Measurements from ENCODE around the gene HEPN1. TPM values are rescaled to one million over a fixed set of nuclear protein-coding genes. Genes with fewer than 3 reads are reported as not detected.

Gene HEPN1
- total and polyA plus RNA-seq, 10 of the 15 experiments (the other 5 are each of a cell fraction or from before 2014, with no cell fraction given), result not detected

DNA sequence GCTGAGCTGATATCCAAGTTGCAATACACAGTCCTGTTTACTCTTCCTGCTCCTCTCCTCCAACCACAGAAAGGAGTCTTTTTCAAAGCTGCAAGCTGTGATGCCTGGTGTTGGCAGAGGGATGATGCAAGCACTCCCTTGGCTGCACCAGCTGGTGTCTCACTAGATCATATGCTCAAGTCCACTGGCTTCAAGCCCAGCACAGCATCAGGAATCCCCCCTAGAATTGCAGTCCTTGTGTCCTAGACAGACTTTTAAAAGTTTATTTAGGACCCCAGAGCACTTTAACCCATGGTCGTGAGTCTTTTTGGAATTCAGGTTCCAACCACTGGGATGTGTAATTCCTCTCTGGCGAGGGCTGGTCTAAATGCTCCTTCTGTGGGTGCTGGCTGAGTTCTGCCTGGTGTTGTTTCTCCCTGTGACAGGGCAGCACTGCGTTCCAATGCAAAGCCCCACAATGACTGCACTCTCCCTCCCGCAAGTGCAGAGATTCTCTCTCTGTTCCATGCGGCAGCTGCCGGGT lies 1.9 kb upstream of the HEPN1 start:
- no peak for FAIRE-seq
- Histone ChIP-seq H4K20me1 (ENCODE audit: control insufficient read depth, insufficient read depth) (no peaks in the 10 kb centered on the region), H3K27ac (ENCODE audit: control insufficient read depth, insufficient read depth) (no peak overlapping the region), H3K9ac (ENCODE audit: control insufficient read depth, insufficient read depth, low read length) (no peak overlapping the region), H3K27me3 (replicated peaks in 1 of 2; ENCODE audit: control insufficient read depth in 2 of 2, insufficient read depth in 2 of 2, low read length in 1 of 2) (peaks cover 0 to 2% of the 10 kb centered on the region in 2 experiments; a peak in 1 of 4 replicates), H3K79me2 (ENCODE audit: control insufficient read depth, insufficient read depth, low read length) (no peaks in the 10 kb centered on the region), H3K9me3 (replicated peaks; ENCODE audit: control insufficient read depth, insufficient read depth, low read length) (peaks cover 2% of the 10 kb centered on the region; the same call in 2 of the 3 replicates), H3K4me1 (ENCODE audit: control insufficient read depth, insufficient read depth, low read length) (no peaks in the 10 kb centered on the region), H2AFZ (ENCODE audit: control insufficient read depth, low read depth, low read length) (no peak overlapping the region), H3K36me3 (ENCODE audit: control insufficient read depth in 2 of 2, insufficient read depth in 2 of 2, low read length in 1 of 2) (no peaks in the 10 kb centered on the region), H3K4me2 (ENCODE audit: control insufficient read depth, insufficient read depth) (no peak overlapping the region), H3K4me3 (no peak overlapping the region)
- in situ Hi-C loops (cut with MboI), result no loop called here
- DNase-seq (ENCODE audit: low read depth, low spot score), result no peak
- TF ChIP-seq, protein P1, sequence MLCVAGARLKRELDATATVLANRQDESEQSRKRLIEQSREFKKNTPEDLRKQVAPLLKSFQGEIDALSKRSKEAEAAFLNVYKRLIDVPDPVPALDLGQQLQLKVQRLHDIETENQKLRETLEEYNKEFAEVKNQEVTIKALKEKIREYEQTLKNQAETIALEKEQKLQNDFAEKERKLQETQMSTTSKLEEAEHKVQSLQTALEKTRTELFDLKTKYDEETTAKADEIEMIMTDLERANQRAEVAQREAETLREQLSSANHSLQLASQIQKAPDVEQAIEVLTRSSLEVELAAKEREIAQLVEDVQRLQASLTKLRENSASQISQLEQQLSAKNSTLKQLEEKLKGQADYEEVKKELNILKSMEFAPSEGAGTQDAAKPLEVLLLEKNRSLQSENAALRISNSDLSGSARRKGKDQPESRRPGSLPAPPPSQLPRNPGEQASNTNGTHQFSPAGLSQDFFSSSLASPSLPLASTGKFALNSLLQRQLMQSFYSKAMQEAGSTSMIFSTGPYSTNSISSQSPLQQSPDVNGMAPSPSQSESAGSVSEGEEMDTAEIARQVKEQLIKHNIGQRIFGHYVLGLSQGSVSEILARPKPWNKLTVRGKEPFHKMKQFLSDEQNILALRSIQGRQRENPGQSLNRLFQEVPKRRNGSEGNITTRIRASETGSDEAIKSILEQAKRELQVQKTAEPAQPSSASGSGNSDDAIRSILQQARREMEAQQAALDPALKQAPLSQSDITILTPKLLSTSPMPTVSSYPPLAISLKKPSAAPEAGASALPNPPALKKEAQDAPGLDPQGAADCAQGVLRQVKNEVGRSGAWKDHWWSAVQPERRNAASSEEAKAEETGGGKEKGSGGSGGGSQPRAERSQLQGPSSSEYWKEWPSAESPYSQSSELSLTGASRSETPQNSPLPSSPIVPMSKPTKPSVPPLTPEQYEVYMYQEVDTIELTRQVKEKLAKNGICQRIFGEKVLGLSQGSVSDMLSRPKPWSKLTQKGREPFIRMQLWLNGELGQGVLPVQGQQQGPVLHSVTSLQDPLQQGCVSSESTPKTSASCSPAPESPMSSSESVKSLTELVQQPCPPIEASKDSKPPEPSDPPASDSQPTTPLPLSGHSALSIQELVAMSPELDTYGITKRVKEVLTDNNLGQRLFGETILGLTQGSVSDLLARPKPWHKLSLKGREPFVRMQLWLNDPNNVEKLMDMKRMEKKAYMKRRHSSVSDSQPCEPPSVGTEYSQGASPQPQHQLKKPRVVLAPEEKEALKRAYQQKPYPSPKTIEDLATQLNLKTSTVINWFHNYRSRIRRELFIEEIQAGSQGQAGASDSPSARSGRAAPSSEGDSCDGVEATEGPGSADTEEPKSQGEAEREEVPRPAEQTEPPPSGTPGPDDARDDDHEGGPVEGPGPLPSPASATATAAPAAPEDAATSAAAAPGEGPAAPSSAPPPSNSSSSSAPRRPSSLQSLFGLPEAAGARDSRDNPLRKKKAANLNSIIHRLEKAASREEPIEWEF (IDR thresholded peaks at IDR 0.05; ENCODE audit: insufficient replicate concordance, low read depth, low read length), result no peak
- TF ChIP-seq, protein P2, sequence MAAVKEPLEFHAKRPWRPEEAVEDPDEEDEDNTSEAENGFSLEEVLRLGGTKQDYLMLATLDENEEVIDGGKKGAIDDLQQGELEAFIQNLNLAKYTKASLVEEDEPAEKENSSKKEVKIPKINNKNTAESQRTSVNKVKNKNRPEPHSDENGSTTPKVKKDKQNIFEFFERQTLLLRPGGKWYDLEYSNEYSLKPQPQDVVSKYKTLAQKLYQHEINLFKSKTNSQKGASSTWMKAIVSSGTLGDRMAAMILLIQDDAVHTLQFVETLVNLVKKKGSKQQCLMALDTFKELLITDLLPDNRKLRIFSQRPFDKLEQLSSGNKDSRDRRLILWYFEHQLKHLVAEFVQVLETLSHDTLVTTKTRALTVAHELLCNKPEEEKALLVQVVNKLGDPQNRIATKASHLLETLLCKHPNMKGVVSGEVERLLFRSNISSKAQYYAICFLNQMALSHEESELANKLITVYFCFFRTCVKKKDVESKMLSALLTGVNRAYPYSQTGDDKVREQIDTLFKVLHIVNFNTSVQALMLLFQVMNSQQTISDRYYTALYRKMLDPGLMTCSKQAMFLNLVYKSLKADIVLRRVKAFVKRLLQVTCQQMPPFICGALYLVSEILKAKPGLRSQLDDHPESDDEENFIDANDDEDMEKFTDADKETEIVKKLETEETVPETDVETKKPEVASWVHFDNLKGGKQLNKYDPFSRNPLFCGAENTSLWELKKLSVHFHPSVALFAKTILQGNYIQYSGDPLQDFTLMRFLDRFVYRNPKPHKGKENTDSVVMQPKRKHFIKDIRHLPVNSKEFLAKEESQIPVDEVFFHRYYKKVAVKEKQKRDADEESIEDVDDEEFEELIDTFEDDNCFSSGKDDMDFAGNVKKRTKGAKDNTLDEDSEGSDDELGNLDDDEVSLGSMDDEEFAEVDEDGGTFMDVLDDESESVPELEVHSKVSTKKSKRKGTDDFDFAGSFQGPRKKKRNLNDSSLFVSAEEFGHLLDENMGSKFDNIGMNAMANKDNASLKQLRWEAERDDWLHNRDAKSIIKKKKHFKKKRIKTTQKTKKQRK (IDR thresholded peaks at IDR 0.05; ENCODE audit: low read depth, low read length), result no peak
- no peak for TF ChIP-seq BHLHE40 (IDR thresholded peaks at IDR 0.05; ENCODE audit: borderline replicate concordance in 1 of 2, low read depth in 2 of 2, low read length in 1 of 2)
- no peak for TF ChIP-seq RBBP5 (conservative IDR thresholded peaks at IDR 0.05)
- no peak for TF ChIP-seq NFXL1 (IDR thresholded peaks at IDR 0.05; ENCODE audit: borderline replicate concordance)
- TF ChIP-seq ESRRA (IDR thresholded peaks at IDR 0.05; ENCODE audit: low read length), result no peak
- TF ChIP-seq NR2C2 (IDR thresholded peaks at IDR 0.05; ENCODE audit: borderline replicate concordance, control insufficient read depth, insufficient read length, low read depth), result no peak
- intact Hi-C loops (cut with micrococcal nuclease; ENCODE audit: unreplicated experiment), result no loop called here
- SMC1A ChIA-PET (ENCODE audit: uncharacterized antibody, unreplicated experiment), result interaction anchor here (0.6 kb wide), 1 partner anchor 42 kb away, joined by 3 read pairs; no protein-coding TSS in a partner anchor
- RAD21 ChIA-PET (ENCODE audit: unreplicated experiment), result no interaction called here
- POLR2A ChIA-PET, result no interaction called here
- ATAC-seq, result no peak
- BruUV-seq (replicated peaks), result no TSS peak
- CTCF ChIA-PET, result no interaction called here
- WGBS (ENCODE audit: insufficient coverage, insufficient replicate concordance, low lambda C conversion rate, missing lambda C conversion rate), result 61% methylated on average over 6 of the region's 6 CpGs

All from GM12878 (cell line).